ENCODE data around the gene KIF5A. TPM values are rescaled to one million over a fixed set of nuclear protein-coding genes. Genes with fewer than 3 reads are reported as not detected.
A peak's percentile ranks its signal among the peaks of the same experiment; 100 is the strongest.

KIF5A gene
- polyA plus RNA-seq, 1 of the 3 experiments (the other 2 are of a cell fraction) = 6.2 TPM

DNA sequence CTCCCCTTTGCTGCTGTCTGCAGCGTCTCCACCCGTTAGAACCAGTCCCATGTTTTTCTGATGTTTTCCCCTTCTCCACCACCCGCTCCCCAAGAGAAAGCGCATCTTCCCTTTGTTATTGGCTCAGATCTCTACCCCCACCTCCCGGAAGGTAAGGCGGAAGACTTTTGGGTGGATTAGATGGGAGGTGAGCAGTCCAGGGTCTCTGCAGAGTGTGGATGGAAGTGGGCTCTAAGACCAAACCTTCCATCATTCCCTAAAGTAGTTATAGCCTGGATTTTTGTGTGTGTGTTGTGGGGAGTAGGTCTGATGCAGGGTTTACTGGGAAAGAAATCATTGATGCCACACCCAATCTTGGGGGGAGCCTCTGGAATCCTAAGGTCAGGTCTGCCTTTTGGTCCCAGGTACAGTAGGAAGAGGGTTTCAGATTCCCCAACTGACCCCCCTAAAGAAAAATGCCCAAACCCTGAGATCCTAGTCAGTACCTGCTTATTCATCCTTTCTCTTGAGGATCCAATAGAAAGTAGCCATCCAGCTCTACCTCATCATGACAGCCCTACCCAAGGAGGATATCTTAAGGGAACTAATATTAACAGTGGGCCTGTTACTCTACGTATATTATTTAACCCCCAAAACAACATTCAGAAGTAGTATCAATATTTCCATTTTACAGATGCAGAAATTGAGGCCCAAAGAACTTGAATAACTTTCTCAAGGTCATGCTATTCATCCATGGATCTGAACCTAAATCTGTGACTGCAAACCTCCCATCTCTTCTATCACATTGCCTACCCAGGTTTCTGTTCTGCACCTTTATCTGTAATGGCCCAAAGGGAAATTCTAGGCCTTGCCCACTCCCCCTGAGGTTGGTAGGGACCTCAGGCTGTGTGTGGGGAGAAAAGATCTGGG is 1.1 kb downstream of the KIF5A start:
- Histone ChIP-seq H3F3A (replicated peaks; ENCODE audit: insufficient read depth) (peaks cover 6% of the 10 kb centered on the region), H3K4me2 (peak overlapping the region; percentile 94), H3K9me3 (no peaks in the 10 kb centered on the region), H3K4me3 (ENCODE audit: low read depth in 2 of 2, low read length in 1 of 2) (peak overlapping the region; percentile 90 to 94), H2AFZ (ENCODE audit: low read depth) (peak overlapping the region; percentile 95; the same call in 1 of the 2 replicates), H3K9ac (peak overlapping the region; percentile 59), H3K36me3 (replicated peaks in 1 of 2; ENCODE audit: control insufficient read depth in 1 of 2, insufficient read depth in 2 of 2, low read length in 1 of 2) (peaks cover 2 to 9% of the 10 kb centered on the region in 2 experiments), H3K27ac (ENCODE audit: low read depth in 2 of 2, low read length in 1 of 2) (peak overlapping the region in 1 of 2 experiments; percentile 86; a peak in 1 of 4 replicates), H3K9me2 (no peaks in the 10 kb centered on the region), H4K20me1 (ENCODE audit: insufficient read depth) (no peaks in the 10 kb centered on the region), H3K4me1 (ENCODE audit: control insufficient read depth in 1 of 2, insufficient read depth in 2 of 2, low read depth in 1 of 2, low read length in 1 of 2) (peaks cover 8 to 38% of the 10 kb centered on the region in 2 experiments), H3K79me2 (ENCODE audit: insufficient read depth) (peaks cover 52% of the 10 kb centered on the region), H3K27me3 (ENCODE audit: insufficient read depth) (no peaks in the 10 kb centered on the region)
- POLR2A ChIA-PET = no interaction called here
- 46% methylated on average over 7 of the region's 7 CpGs for WGBS (ENCODE audit: low lambda C conversion rate)
- CTCF ChIA-PET = interaction anchor here (0.7 to 5.1 kb wide), 2 partner anchors 32 to 34 kb away, joined by 3 to 24 read pairs; no protein-coding TSS in a partner anchor
- no peak for DNase-seq
- TF ChIP-seq MXI1 (IDR thresholded peaks at IDR 0.05; ENCODE audit: low read depth, low read length) (no peak), TCF12 (IDR thresholded peaks at IDR 0.05) (no peak), SIN3A (IDR thresholded peaks at IDR 0.05; ENCODE audit: borderline replicate concordance, low read depth, low read length) (no peak), EP300 (IDR thresholded peaks at IDR 0.05; ENCODE audit: borderline replicate concordance in 1 of 2, low read depth in 1 of 2, low read length in 1 of 2) (no peak), SMC3 (IDR thresholded peaks at IDR 0.05; ENCODE audit: low read depth, low read length) (no peak), GABPA (IDR thresholded peaks at IDR 0.05; ENCODE audit: low read depth) (no peak), EZH2phosphoT487 (IDR thresholded peaks at IDR 0.05; ENCODE audit: borderline replicate concordance, low read depth) (no peak), CHD2 (IDR thresholded peaks at IDR 0.05; ENCODE audit: low read length, partially characterized antibody) (no peak), RXRA (IDR thresholded peaks at IDR 0.05; ENCODE audit: borderline replicate concordance, low read depth) (no peak), TAF1 (IDR thresholded peaks at IDR 0.05; ENCODE audit: borderline replicate concordance, low read depth, low read length) (no peak)
- TF ChIP-seq, protein P1, sequence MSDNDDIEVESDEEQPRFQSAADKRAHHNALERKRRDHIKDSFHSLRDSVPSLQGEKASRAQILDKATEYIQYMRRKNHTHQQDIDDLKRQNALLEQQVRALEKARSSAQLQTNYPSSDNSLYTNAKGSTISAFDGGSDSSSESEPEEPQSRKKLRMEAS (IDR thresholded peaks at IDR 0.05; ENCODE audit: low read depth) = no peak
- TF ChIP-seq, protein P2, sequence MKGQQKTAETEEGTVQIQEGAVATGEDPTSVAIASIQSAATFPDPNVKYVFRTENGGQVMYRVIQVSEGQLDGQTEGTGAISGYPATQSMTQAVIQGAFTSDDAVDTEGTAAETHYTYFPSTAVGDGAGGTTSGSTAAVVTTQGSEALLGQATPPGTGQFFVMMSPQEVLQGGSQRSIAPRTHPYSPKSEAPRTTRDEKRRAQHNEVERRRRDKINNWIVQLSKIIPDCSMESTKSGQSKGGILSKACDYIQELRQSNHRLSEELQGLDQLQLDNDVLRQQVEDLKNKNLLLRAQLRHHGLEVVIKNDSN (IDR thresholded peaks at IDR 0.05; ENCODE audit: borderline replicate concordance, low read depth) = no peak
- TF ChIP-seq, protein P3, sequence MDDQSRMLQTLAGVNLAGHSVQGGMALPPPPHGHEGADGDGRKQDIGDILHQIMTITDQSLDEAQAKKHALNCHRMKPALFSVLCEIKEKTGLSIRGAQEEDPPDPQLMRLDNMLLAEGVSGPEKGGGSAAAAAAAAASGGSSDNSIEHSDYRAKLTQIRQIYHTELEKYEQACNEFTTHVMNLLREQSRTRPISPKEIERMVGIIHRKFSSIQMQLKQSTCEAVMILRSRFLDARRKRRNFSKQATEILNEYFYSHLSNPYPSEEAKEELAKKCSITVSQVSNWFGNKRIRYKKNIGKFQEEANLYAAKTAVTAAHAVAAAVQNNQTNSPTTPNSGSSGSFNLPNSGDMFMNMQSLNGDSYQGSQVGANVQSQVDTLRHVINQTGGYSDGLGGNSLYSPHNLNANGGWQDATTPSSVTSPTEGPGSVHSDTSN (IDR thresholded peaks at IDR 0.05) = no peak
